Ascending aorta (tissue), 2 donors: ENCODE measurements around the gene KNDC1. TPM values are rescaled to one million over a fixed set of nuclear protein-coding genes. Genes with fewer than 3 reads are reported as not detected.

Source experiments
- DNase-seq, 2 donors: peaks; one replicate each; pipeline ENCODE4 v3.0.0-alpha.2; 2019; ENCODE audit warnings: low spot score in 2 of 2
- H3K27ac ChIP-seq, 2 donors: fragments of 200-600 bp; sonication (generic); one replicate each; pipeline ENCODE4 v1.5.1; 2016 to 2017; ENCODE audit warnings: mild to moderate bottlenecking in 1 of 2
- H3K27me3 ChIP-seq: fragments of 200-600 bp; sonication (generic); one replicate; pipeline ENCODE4 v1.5.1; 2017
- H3K36me3 ChIP-seq, 2 donors: fragments of 200-600 bp; sonication (generic); one replicate each; pipeline ENCODE4 v1.5.1; 2016
- H3K4me1 ChIP-seq, 2 donors: fragments of 200-600 bp; sonication (generic); one replicate each; pipeline ENCODE4 v1.5.1; 2016 to 2017; ENCODE audit warnings: mild to moderate bottlenecking in 1 of 2
- H3K4me3 ChIP-seq, 2 donors: fragments of 200-600 bp; sonication (generic); one replicate each; pipeline ENCODE4 v1.5.1; 2016 to 2017; ENCODE audit warnings: mild to moderate bottlenecking in 1 of 2
- H3K9me3 ChIP-seq, 2 donors: fragments of 200-600 bp; sonication (generic); one replicate each; pipeline ENCODE4 v1.5.1; 2016
- CTCF ChIP-seq, 3 experiments: fragments of 200-600 bp in 2 of 3; fragments of 450-650 bp in 1 of 3; sonication (generic) in 2 of 3; IDR thresholded peaks; one replicate each; pipeline ENCODE4 v1.5.1; 2016 to 2019; ENCODE audit warnings: antibody characterized with exemption in 3 of 3, mild to moderate bottlenecking in 1 of 3, moderate library complexity in 1 of 3
- intact Hi-C: fragments of 100-400 bp; cut with DNase I; formaldehyde crosslinking; loops from one replicate; pipeline ENCODE4 v1.15.1; 2023
- total RNA-seq: library from RNA; depleted of rRNA; stranded (reverse); fragments of >200 nt; gene quantifications from one replicate; pipeline ENCODE4 v1.1.0, GENCODE V29; 2016

The KNDC1 gene
- total RNA-seq, 1 donor from 2014 or later = 0.21 TPM

- Histone ChIP-seq H3K4me1 (peaks cover under 1 to 4% of the 10 kb centered on the region in 2 donors), H3K27ac (no peak overlapping the region), H3K27me3 (no peaks in the 10 kb centered on the region), H3K36me3 (no peaks in the 10 kb centered on the region), H3K9me3 (no peaks in the 10 kb centered on the region), H3K4me3 (no peak overlapping the region)
- intact Hi-C loops = no loop called here
- no peak for DNase-seq
- TF ChIP-seq CTCF (IDR thresholded peaks at IDR 0.05) = no peak
Measured at GRCh38 chr10:133165556-133166503, 5.8 kb downstream of the KNDC1 start.

- DNase-seq = no peak
- H3K27me3 ChIP-seq = no peaks in the 10 kb centered on the region
- H3K4me3 ChIP-seq = no peak overlapping the region
Measured at GRCh38 chr10:133166504-133166827, 6.4 kb downstream of the KNDC1 start.

GRCh38 chr10:133166828-133167692 lies 7.0 kb downstream of the KNDC1 start:
- no peaks in the 10 kb centered on the region for H3K27me3 ChIP-seq
- DNase-seq = no peak

More at GRCh38 chr10:133166504-133166827, 6.4 kb downstream of the KNDC1 start:
- no peaks in the 10 kb centered on the region for H3K9me3 ChIP-seq
- intact Hi-C loops = no loop called here
- TF ChIP-seq CTCF (IDR thresholded peaks at IDR 0.05) = no peak
- no peaks in the 10 kb centered on the region for H3K36me3 ChIP-seq
- no peak overlapping the region for H3K27ac ChIP-seq
- H3K4me1 ChIP-seq = peaks cover 0 to 2% of the 10 kb centered on the region in 2 donors

GRCh38 chr10:133167693-133168616 lies 7.9 kb downstream of the KNDC1 start:
- no peak for TF ChIP-seq CTCF (IDR thresholded peaks at IDR 0.05)
- Histone ChIP-seq H3K4me1 (no peaks in the 10 kb centered on the region), H3K27ac (no peak overlapping the region), H3K27me3 (no peaks in the 10 kb centered on the region), H3K9me3 (no peaks in the 10 kb centered on the region), H3K36me3 (no peaks in the 10 kb centered on the region), H3K4me3 (no peak overlapping the region)
- no peak for DNase-seq
- intact Hi-C loops = no loop called here

More at GRCh38 chr10:133166828-133167692, 7.0 kb downstream of the KNDC1 start:
- Histone ChIP-seq H3K27ac (no peak overlapping the region), H3K36me3 (no peaks in the 10 kb centered on the region), H3K4me1 (no peaks in the 10 kb centered on the region), H3K4me3 (no peak overlapping the region), H3K9me3 (no peaks in the 10 kb centered on the region)
- no peak for TF ChIP-seq CTCF (IDR thresholded peaks at IDR 0.05)
- intact Hi-C loops = no loop called here

- TF ChIP-seq CTCF (IDR thresholded peaks at IDR 0.05) = no peak
- no peak for DNase-seq
- Histone ChIP-seq H3K27ac (no peak overlapping the region), H3K27me3 (no peaks in the 10 kb centered on the region), H3K4me3 (no peak overlapping the region), H3K4me1 (no peaks in the 10 kb centered on the region), H3K36me3 (no peaks in the 10 kb centered on the region), H3K9me3 (no peaks in the 10 kb centered on the region)
- intact Hi-C loops = no loop called here
Measured at GRCh38 chr10:133168617-133169031, 8.6 kb downstream of the KNDC1 start.
